NCI-H2081 (cell line): ENCODE measurements around the gene KRTAP5-4.
A peak's percentile ranks its signal among the peaks of the same experiment; 100 is the strongest.
"Not testable (repeated sequence)": the region's sequence is repeated elsewhere in the genome, so short reads cannot be mapped to it uniquely, and the experiment has no call there.

Source experiments
- DNase-seq, 2 experiments: peaks; one replicate each; lab custom pipeline; 2025; lab: John Stamatoyannopoulos, UW

Gene KRTAP5-4

DNA sequence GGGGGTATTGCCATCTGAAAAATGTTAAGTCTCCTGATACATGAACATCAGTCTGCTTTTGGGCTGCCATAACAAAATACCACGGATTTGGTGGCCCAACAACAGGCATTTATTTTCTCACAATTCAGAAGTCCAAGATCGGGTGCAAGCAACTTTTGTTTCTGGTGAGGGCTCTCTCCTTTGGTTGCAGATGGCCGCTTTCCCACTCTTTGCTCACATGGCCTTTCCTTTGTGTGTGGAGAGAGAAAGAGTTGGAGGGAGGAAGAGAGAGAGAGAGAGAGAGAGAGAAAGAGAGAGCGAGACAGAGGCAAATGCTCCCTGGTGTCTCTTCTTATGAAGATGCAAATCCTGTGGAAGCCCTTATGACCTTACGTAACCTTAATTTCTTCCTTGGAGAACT is 21.3 kb downstream of the KRTAP5-4 start:
- DNase-seq = no peak

DNA sequence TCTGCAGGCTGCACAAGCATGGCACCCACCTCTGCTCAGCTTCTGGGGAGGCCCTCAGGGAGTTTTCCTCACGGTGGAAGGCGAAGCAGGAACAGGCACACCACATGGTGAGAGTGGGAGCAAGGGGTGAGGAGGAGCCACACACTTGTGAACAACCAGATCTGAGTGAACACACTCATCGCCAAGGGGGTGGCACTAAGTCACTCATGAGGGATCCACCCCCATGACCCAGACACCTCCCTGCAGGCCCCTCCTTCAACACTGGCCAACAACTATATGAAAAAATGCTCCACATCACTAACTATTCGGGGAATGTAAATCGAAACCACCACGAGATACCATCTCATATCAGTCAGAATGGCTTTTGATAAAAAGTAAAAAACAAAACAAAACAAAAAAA is 23.1 kb downstream of the KRTAP5-4 start:
- no peak for DNase-seq

- DNase-seq = not testable (repeated sequence)
Observed at GRCh38 chr11:1598406-1598805, 23.5 kb downstream of the KRTAP5-4 start.

- no peak for DNase-seq
Observed at GRCh38 chr11:1597994-1598380, 24.0 kb downstream of the KRTAP5-4 start, which contains the start of gene KRTAP5-2. KRTAP5-2 (minus strand) TSS chr11:1598294; CDS start chr11:1598250, 44 bp downstream.

DNA sequence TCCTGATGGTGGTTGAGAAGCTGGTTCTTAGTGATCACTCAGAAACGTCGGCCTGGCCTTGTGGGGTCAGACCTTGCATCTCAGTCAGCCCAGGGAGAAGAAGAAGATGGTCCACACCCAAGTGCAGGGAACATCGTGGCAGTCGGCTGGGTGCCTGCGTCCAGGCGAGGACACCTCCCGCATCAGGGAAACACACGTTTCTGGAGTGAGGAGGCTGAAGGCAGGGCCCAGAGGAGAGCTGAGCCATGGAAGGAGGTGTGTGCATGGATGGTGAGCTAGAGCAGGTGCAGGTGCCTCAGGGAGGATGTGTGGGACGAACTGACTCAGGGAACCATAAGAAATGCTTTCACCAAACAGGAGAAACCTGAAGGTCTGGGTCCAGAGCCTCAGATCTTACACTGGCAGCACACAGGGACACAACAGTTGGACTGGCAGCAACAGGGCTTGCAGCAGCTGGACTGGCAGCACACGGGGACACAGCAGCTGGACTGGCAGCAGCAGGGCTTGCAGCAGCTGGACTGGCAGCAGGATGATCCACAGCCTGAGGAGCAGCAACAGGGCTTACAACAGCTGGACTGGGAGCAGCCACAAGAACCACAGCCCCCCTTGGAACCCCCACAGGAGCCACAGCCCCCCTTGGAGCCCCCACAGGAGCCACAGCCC is 24.5 kb downstream of the KRTAP5-4 start:
- no peak for DNase-seq

DNA sequence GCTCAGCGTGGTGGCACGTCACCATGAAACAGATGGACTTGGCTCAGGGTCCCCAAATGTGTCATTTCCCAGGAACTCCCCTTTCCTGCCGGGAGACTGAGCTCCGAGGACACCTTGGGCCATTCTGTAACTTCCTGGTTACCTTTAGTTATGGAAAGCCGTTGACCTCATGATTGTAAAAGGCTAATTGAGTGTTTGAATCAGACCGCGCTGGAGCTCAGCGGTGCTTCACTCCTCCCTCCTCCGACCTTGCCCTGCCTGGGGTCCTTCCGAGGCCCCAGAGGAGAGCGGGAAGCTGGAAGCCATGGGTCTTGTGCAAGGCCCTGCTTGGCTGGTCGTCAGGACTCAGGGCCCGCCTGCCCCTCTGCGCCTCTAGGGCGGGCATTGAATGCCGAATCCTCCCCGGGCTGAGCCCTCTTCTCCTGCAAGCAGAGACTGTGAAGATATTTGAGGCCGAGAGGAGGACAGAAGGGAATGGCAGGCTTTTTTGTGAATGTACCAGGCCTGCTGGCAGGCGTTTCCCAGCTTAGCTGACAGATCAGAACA is 25.3 kb downstream of the KRTAP5-4 start:
- not testable (repeated sequence) for DNase-seq

DNA sequence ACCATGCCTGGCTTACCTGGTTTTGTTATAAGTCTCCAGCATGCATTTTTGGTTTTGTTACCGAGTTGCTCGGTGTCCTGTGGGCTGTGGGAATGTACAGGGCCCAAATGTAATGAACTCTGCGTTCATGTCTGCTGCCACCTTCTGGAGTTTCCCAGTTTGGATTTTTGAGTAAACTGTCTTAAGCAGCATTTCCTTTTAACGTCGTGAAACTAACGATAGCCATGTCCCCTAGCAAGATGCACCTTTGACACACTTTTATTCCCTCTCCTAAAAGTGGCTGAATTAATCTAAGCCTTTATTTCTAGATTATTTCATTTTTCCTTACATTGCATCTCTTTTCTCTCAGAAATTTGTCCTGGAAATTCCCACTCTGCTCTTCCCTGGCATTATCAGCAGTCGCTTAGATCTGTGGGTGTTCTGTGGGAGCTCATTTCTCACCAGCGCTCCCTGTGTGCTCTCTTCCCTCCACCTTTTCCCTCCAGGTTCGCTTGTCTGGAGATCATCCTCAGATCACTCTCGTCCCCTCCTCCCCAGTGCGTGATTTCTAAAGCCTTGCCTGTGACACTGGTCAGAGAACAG is 25.9 kb downstream of the KRTAP5-4 start:
- DNase-seq = not testable (repeated sequence)

- peak in 1 of 2 experiments; percentile 9 for DNase-seq
Observed at GRCh38 chr11:1592628-1593027, 29.3 kb downstream of the KRTAP5-4 start.

- no peak for DNase-seq
Observed at GRCh38 chr11:1589996-1590395, 31.9 kb downstream of the KRTAP5-4 start.

DNA sequence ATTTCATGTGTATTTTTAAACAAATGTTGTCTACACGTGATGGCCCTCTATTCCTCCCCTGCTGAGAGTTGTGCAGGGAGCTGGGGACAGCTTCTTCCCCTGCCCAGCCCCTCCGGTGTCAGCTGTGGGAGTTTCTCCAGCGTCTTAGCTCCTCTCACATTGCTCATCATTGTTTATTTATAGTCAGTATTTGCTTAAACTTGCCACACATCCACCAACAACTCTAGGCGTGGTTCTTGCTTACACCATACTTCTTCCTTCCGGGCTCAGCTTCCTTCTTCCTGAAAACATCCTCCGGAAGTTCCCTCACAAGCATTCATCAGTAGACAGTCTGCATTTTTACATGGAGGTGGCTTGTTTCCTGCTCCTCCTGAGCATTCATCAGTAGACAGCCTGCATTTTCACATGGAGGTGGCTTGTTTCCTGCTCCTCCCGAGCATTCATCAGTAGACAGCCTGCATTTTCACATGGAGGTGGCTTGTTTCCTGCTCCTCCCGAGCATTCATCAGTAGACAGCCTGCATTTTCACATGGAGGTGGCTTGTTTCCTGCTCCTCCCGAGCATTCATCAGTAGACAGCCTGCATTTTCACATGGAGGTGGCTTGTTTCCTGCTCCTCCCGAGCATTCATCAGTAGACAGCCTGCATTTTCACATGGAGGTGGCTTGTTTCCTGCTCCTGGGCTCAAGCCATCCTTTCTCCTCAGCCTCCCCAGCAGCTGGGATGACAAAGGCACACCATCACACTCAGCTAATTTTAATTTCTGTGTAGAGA is 32.6 kb downstream of the KRTAP5-4 start:
- DNase-seq = not testable (repeated sequence)

DNA sequence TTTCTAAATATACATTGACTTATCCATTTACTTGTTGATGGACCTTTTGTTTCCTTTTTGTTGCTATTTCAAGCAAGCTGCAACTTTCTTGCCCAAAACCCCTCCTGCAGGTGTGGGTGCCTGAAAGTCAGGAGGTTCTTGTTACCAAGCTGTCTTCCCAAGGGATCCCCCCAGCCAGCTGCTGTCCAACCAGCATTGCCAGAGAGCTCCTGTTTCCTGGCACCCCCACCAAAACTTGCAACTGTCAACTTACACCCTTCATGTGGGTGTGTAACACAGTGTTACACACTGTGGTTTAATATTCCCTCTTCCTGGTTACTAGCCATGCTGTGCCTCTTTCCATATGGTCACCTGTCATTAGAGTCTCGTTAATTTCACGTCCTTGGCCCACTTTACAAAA is 35.2 kb downstream of the KRTAP5-4 start:
- DNase-seq = no peak

DNA sequence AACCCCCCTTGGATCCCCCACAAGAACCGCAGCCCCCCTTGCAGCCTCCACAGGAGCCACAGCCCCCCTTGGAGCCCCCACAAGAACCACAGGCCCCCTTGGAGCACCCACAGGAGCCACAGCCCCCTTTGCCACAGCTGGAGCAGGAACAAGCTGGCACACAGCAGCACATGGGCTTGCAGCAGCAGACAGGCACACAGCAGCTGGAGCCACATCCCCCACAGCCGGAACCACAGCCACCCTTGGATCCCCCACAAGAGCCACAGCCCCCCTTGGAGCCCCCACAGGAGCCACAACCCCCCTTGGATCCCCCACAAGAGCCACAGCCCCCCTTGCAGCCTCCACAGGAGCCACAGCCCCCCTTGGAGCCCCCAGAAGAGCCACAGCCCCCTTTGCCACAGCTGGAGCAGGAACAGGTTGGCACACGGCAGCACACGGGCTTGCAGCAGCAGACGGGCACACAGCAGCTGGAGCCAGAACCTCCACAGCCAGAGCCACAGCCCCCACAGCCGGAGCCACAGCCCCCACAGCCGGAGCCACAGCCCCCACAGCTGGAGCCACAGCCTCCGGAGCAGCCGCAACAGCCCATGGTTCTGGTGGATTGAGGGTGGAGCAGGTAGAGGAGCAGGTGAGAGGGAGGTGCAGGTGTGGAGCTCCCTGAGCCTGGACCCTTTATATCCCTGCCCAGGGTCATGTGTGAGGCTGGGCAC is 37.1 kb downstream of the KRTAP5-4 start, which contains the start of gene KRTAP5-1:
KRTAP5-1 (minus strand) TSS at position 623 of the 710 bp plus-strand sequence; CDS start at position 589, 34 bp downstream.
- not testable (repeated sequence) for DNase-seq

- DNase-seq = not testable (repeated sequence)
Observed at GRCh38 chr11:1582909-1583308, 39.0 kb downstream of the KRTAP5-4 start.

- no peak for DNase-seq
Observed at GRCh38 chr11:1581976-1582375, 40.0 kb downstream of the KRTAP5-4 start.

- DNase-seq = no peak
Observed at GRCh38 chr11:1576825-1577224, 45.1 kb downstream of the KRTAP5-4 start.

GRCh38 chr11:1575756-1576155 is 46.2 kb downstream of the KRTAP5-4 start:
- not testable (repeated sequence) for DNase-seq

- no peak for DNase-seq
Observed at GRCh38 chr11:1574933-1575242, 47.0 kb downstream of the KRTAP5-4 start.

GRCh38 chr11:1574238-1574932 is 47.6 kb downstream of the KRTAP5-4 start:
- peak; percentile 43 to 79 for DNase-seq

GRCh38 chr11:1573903-1574237 is 48.1 kb downstream of the KRTAP5-4 start:
- peak in 1 of 2 experiments; percentile 61 for DNase-seq

- peak; percentile 58 to 67 for DNase-seq
Observed at GRCh38 chr11:1573077-1573902, 48.6 kb downstream of the KRTAP5-4 start.
